Neuronal stem cell (in vitro differentiated cells): Measurements from ENCODE around the gene NKAIN4.

Source experiments
- DNase-seq: peaks from one replicate; pipeline ENCODE4 v3.0.0-alpha.2; 2013; ENCODE audit warnings: low spot score
- H2AFZ ChIP-seq: one replicate; pipeline ENCODE4 v1.6.1; 2013; ENCODE audit warnings: mild to moderate bottlenecking, low read length, inconsistent platforms
- H2AK5ac ChIP-seq: 2 replicates; pipeline ENCODE4 v1.6.1; 2013; ENCODE audit warnings: low read depth, mild to moderate bottlenecking, inconsistent platforms, low read length, moderate library complexity, mixed read lengths
- H2BK120ac ChIP-seq: 2 replicates; pipeline ENCODE4 v1.6.1; 2013; ENCODE audit warnings: low read depth, mild to moderate bottlenecking, inconsistent platforms, low read length, moderate library complexity, mixed read lengths
- H2BK12ac ChIP-seq: one replicate; pipeline ENCODE4 v1.6.1; 2013; ENCODE audit warnings: low read length, inconsistent platforms
- H2BK15ac ChIP-seq: 2 replicates; pipeline ENCODE4 v1.6.1; 2013; ENCODE audit warnings: mild to moderate bottlenecking, low read length, inconsistent platforms, mixed read lengths
- H2BK5ac ChIP-seq: one replicate; pipeline ENCODE4 v1.6.1; 2013; ENCODE audit warnings: inconsistent platforms, mild to moderate bottlenecking, low read length, moderate library complexity
- H3K14ac ChIP-seq: one replicate; pipeline ENCODE4 v1.6.1; 2013; ENCODE audit warnings: low read length, inconsistent platforms
- H3K18ac ChIP-seq: 2 replicates; pipeline ENCODE4 v1.6.1; 2013; ENCODE audit warnings: low read length, inconsistent platforms
- H3K23ac ChIP-seq: 2 replicates; pipeline ENCODE4 v1.6.1; 2013; ENCODE audit warnings: low read depth, mild to moderate bottlenecking, mixed read lengths, low read length, inconsistent platforms; ENCODE audit not compliant: poor library complexity
- H3K27ac ChIP-seq: replicated peaks from 3 replicates; pipeline ENCODE4 v1.5.1; 2013; ENCODE audit warnings: low read length, inconsistent platforms
- H3K27me3 ChIP-seq, 3 experiments: 2 replicates each; pipeline ENCODE4 v1.6.1; 2013; ENCODE audit warnings: low read length in 3 of 3, mild to moderate bottlenecking in 2 of 3, inconsistent platforms in 1 of 3, low read depth in 1 of 3, mixed read lengths in 1 of 3, moderate library complexity in 1 of 3; ENCODE audit not compliant: control insufficient read depth in 3 of 3, insufficient read depth in 3 of 3
- H3K36me3 ChIP-seq, 2 donors: replicated peaks in 1 of 2; 2 replicates each; pipeline ENCODE4 v1.6.1; 2013; ENCODE audit warnings: low read length in 2 of 2; ENCODE audit not compliant: control insufficient read depth in 2 of 2, insufficient read depth in 2 of 2
- H3K4ac ChIP-seq: 2 replicates; pipeline ENCODE4 v1.6.1; 2013; ENCODE audit warnings: inconsistent platforms, mild to moderate bottlenecking, low read length, moderate library complexity
- H3K4me1 ChIP-seq, 2 donors: 1 replicate in 1 of 2; 2 replicates in 1 of 2; pipeline ENCODE4 v1.6.1; 2013; ENCODE audit warnings: low read length in 2 of 2, low read depth in 1 of 2; ENCODE audit not compliant: control insufficient read depth in 2 of 2, insufficient read depth in 1 of 2
- H3K4me2 ChIP-seq: one replicate; pipeline ENCODE4 v1.6.1; 2013; ENCODE audit warnings: mild to moderate bottlenecking, low read length, inconsistent platforms; ENCODE audit not compliant: insufficient read depth, poor library complexity, severe bottlenecking
- H3K4me3 ChIP-seq, 2 donors: 2 replicates each; pipeline ENCODE4 v1.5.1; 2013; ENCODE audit warnings: low read length in 2 of 2, mild to moderate bottlenecking in 2 of 2, inconsistent platforms in 1 of 2, moderate library complexity in 1 of 2
- H3K79me1 ChIP-seq: one replicate; pipeline ENCODE4 v1.6.1; 2013; ENCODE audit warnings: low read depth, mild to moderate bottlenecking, inconsistent platforms, low read length, moderate library complexity
- H3K9ac ChIP-seq: one replicate; pipeline ENCODE4 v1.6.1; 2013; ENCODE audit warnings: mild to moderate bottlenecking, low read depth, low read length, inconsistent platforms; ENCODE audit not compliant: poor library complexity
- H3K9me3 ChIP-seq, 2 donors: replicated peaks in 1 of 2; 2 replicates each; pipeline versions ENCODE3 to v1.6.1; 2013; ENCODE audit warnings: low read length in 2 of 2, mild to moderate bottlenecking in 2 of 2, inconsistent platforms in 1 of 2, low read depth in 1 of 2, mixed read lengths in 1 of 2, moderate library complexity in 1 of 2; ENCODE audit not compliant: control insufficient read depth in 2 of 2, insufficient read depth in 1 of 2
- H4K8ac ChIP-seq: one replicate; pipeline ENCODE4 v1.6.1; 2013; ENCODE audit warnings: low read depth, mild to moderate bottlenecking, inconsistent platforms, low read length, moderate library complexity
- H4K91ac ChIP-seq: one replicate; pipeline ENCODE4 v1.6.1; 2013; ENCODE audit warnings: low read length, low read depth, mild to moderate bottlenecking, inconsistent platforms; ENCODE audit not compliant: poor library complexity
- WGBS, 2 donors: extraction: QIAGEN DNeasy Blood & Tissue Kit; methylation state at CpG; one replicate each; pipeline ENCODE4 v1.1.7; 2013; ENCODE audit warnings: missing lambda C conversion rate in 2 of 2, mixed read lengths in 1 of 2; ENCODE audit not compliant: insufficient read length in 2 of 2, insufficient replicate concordance in 1 of 2; ENCODE audit errors: extremely low coverage in 2 of 2; 5-methylcytosine and 5-hydroxymethylcytosine counted together

The NKAIN4 gene

DNA sequence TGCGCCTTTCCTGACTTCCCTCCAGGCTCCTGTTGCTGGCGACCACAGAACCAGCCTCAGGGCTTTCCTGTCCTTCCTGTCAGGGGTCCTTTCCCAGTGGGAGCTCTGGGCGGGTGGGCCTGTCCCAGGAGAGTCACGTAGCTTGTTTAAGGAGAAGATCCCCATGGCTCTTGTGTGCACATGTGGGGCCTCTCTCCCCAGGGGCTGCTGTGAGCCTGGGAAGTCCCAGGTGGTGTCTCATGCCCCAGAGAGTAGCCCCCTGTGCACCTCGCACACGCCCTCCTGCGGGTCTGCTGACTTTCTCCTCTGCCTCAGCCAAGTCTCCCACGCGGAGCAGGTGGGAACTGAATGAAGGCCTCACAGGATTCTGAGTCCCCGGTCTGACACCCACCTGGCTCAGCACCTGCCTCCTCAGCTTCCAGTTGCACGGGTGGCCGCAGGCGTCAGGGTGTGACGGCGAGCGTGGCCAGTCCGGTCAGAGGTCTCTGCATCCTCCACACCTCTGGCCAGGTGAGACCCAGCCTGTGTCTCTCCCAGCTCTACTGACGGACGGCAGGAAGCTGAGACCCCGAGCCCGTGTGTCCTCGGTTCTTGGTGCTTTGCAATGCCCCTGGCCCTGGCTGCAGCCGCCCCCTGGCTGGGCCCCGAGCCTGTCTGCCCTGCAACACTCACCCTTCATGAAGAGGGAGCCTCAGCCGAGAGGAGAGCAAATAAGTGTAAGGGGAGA is 5.6 kb upstream of the NKAIN4 start:
- Histone ChIP-seq H3K4me2 (no peak overlapping the region), H2BK12ac (peak overlapping the region; percentile 17), H3K4ac (no peak overlapping the region), H3K79me1 (no peaks in the 10 kb centered on the region), H2BK5ac (no peak overlapping the region), H3K4me1 (peaks cover 30 to 52% of the 10 kb centered on the region in 2 donors), H2AFZ (no peak overlapping the region), H3K18ac (peak overlapping the region; percentile 90), H3K36me3 (peaks cover 0 to 1% of the 10 kb centered on the region in 2 donors), H3K27ac (no peak overlapping the region), H3K27me3 (no peaks in the 10 kb centered on the region), H3K23ac (peak overlapping the region; percentile 23), H4K8ac (no peak overlapping the region), H3K14ac (peak overlapping the region; percentile 63), H4K91ac (no peak overlapping the region), H2AK5ac (peak overlapping the region; percentile 98), H3K9me3 (peaks cover 0 to 18% of the 10 kb centered on the region in 2 donors), H3K4me3 (no peak overlapping the region), H3K9ac (peak overlapping the region; percentile 64), H2BK120ac (peak overlapping the region; percentile 81), H2BK15ac (peak overlapping the region; percentile 98)
- no CpG with 5 or more reads among the region's 25 CpGs for WGBS, 2 donors
- DNase-seq: no peak

GRCh38 chr20:63258781-63259180 is 4.5 kb upstream of the NKAIN4 start:
- no peak overlapping the region for H3K9ac ChIP-seq
- no peak overlapping the region for H4K8ac ChIP-seq
- no peak overlapping the region for H3K4me2 ChIP-seq
- H2AK5ac ChIP-seq: no peak overlapping the region
- no peak overlapping the region for H3K27ac ChIP-seq
- DNase-seq: no peak
- H3K18ac ChIP-seq: peak overlapping the region; percentile 8
- H3K27me3 ChIP-seq: no peaks in the 10 kb centered on the region
- H2BK5ac ChIP-seq: no peak overlapping the region
- peaks cover 0 to 1% of the 10 kb centered on the region in 2 donors for H3K36me3 ChIP-seq
- peaks cover 33 to 45% of the 10 kb centered on the region in 2 donors for H3K4me1 ChIP-seq
- H3K9me3 ChIP-seq: peaks cover 0 to 18% of the 10 kb centered on the region in 2 donors
- H2BK15ac ChIP-seq: no peak overlapping the region
- H3K79me1 ChIP-seq: no peaks in the 10 kb centered on the region
- no peak overlapping the region for H3K14ac ChIP-seq
- no peak overlapping the region for H4K91ac ChIP-seq
- H3K23ac ChIP-seq: no peak overlapping the region
- H2AFZ ChIP-seq: no peak overlapping the region
- no peak overlapping the region for H3K4ac ChIP-seq
- H3K4me3 ChIP-seq: no peak overlapping the region
- H2BK12ac ChIP-seq: no peak overlapping the region
- H2BK120ac ChIP-seq: no peak overlapping the region
- no CpG with 5 or more reads among the region's 8 CpGs for whole genome bisulfite sequencing, 2 donors

- Histone ChIP-seq H2AK5ac (peak overlapping the region; percentile 17), H3K4me2 (no peak overlapping the region), H2BK15ac (no peak overlapping the region), H3K18ac (no peak overlapping the region), H3K9me3 (peaks cover 0 to 18% of the 10 kb centered on the region in 2 donors), H2AFZ (no peak overlapping the region), H3K27me3 (no peaks in the 10 kb centered on the region), H3K79me1 (peaks cover 4% of the 10 kb centered on the region), H3K36me3 (peaks cover 0 to 1% of the 10 kb centered on the region in 2 donors), H3K14ac (no peak overlapping the region), H4K91ac (no peak overlapping the region), H3K4me3 (no peak overlapping the region), H3K27ac (no peak overlapping the region), H2BK5ac (no peak overlapping the region), H3K4ac (peak overlapping the region; percentile 39), H2BK12ac (peak overlapping the region; percentile 86), H3K4me1 (peaks cover 39 to 46% of the 10 kb centered on the region in 2 donors), H2BK120ac (no peak overlapping the region), H4K8ac (no peak overlapping the region), H3K23ac (peak overlapping the region; percentile 46), H3K9ac (peak overlapping the region; percentile 78)
- DNase-seq: no peak
- no CpG with 5 or more reads among the region's 13 CpGs for WGBS, 2 donors
Measured at GRCh38 chr20:63257629-63258028, 3.4 kb upstream of the NKAIN4 start.

GRCh38 chr20:63256954-63257353 is 2.7 kb upstream of the NKAIN4 start:
- Histone ChIP-seq H3K9ac (peak overlapping the region; percentile 37), H3K9me3 (peaks cover 0 to 18% of the 10 kb centered on the region in 2 donors), H3K27me3 (no peaks in the 10 kb centered on the region), H3K79me1 (peaks cover 4% of the 10 kb centered on the region), H4K8ac (no peak overlapping the region), H2AK5ac (no peak overlapping the region), H2BK15ac (peak overlapping the region; percentile 26), H3K36me3 (peaks cover 0 to 1% of the 10 kb centered on the region in 2 donors), H3K4me2 (no peak overlapping the region), H2BK5ac (peak overlapping the region; percentile 30), H4K91ac (no peak overlapping the region), H3K18ac (no peak overlapping the region), H3K4me1 (peaks cover 41 to 47% of the 10 kb centered on the region in 2 donors), H2AFZ (no peak overlapping the region), H3K27ac (no peak overlapping the region), H3K23ac (no peak overlapping the region), H2BK120ac (no peak overlapping the region), H3K4me3 (peak overlapping the region in 1 of 2 donors; percentile 47), H2BK12ac (no peak overlapping the region), H3K14ac (peak overlapping the region; percentile 40), H3K4ac (no peak overlapping the region)
- no CpG with 5 or more reads among the region's 4 CpGs for WGBS, 2 donors
- no peak for DNase-seq
